PC-9 (cell line): ENCODE measurements around the gene ALCAM.

ENCODE experiments used
- CTCF ChIP-seq: fragments of 200-600 bp; sonication (generic); conservative IDR thresholded peaks from 2 replicates; pipeline ENCODE4 v1.6.1; 2017; ENCODE audit warnings: mixed run types, antibody characterized with exemption, mild to moderate bottlenecking, moderate library complexity
- EZH2 ChIP-seq: fragments of 200-600 bp; sonication (generic); IDR thresholded peaks from 2 replicates; pipeline ENCODE4 v1.8.0; 2017; ENCODE audit warnings: antibody characterized with exemption, low read depth

GRCh38 chr3:105375750-105376511 lies 9.2 kb downstream of the ALCAM start:
- no peak for TF ChIP-seq CTCF
- TF ChIP-seq EZH2 = no peak
